GM23338 (cell line): ENCODE results near the gene TTLL5. TPM values are rescaled to one million over a fixed set of nuclear protein-coding genes. Genes with fewer than 3 reads are reported as not detected.

Experiments
- ATAC-seq: fragments of 200-7000 bp; cut with Tn5 transposase; 3 replicates; pipeline ENCODE4 v1.9.1; 2020
- DNase-seq: peaks from one replicate; pipeline ENCODE4 v3.0.0-alpha.2; 2015; ENCODE audit warnings: low spot score
- H2AFZ ChIP-seq: fragments of 200-600 bp; sonication (generic); 2 replicates; pipeline ENCODE4 v1.8.0; 2016; ENCODE audit warnings: antibody characterized with exemption, mild to moderate bottlenecking, moderate library complexity
- H3F3A ChIP-seq: fragments of 200-600 bp; sonication (generic); replicated peaks from 2 replicates; pipeline ENCODE4 v1.8.0; 2017; ENCODE audit warnings: antibody characterized with exemption, mixed run types, low read depth
- H3K27ac ChIP-seq: fragments of 200-600 bp; sonication (generic); 2 replicates; pipeline ENCODE4 v1.6.1; 2016; ENCODE audit warnings: low read depth
- H3K27me3 ChIP-seq: fragments of 200-600 bp; sonication (generic); 2 replicates; pipeline ENCODE4 v1.8.0; 2016; ENCODE audit warnings: mild to moderate bottlenecking, mixed run types, moderate library complexity; ENCODE audit not compliant: insufficient read depth
- H3K36me3 ChIP-seq: fragments of 200-600 bp; sonication (generic); 2 replicates; pipeline ENCODE4 v1.8.0; 2016; ENCODE audit warnings: mild to moderate bottlenecking; ENCODE audit not compliant: insufficient read depth
- H3K4me1 ChIP-seq: fragments of 200-600 bp; sonication (generic); 2 replicates; pipeline ENCODE4 v1.8.0; 2016; ENCODE audit warnings: mild to moderate bottlenecking, moderate library complexity; ENCODE audit not compliant: insufficient read depth
- H3K4me2 ChIP-seq: fragments of 200-600 bp; sonication (generic); 2 replicates; pipeline ENCODE4 v1.7.1; 2017; ENCODE audit warnings: mixed run types
- H3K4me3 ChIP-seq: fragments of 200-600 bp; sonication (generic); 2 replicates; pipeline ENCODE4 v1.6.1; 2016; ENCODE audit warnings: mixed run types
- H3K79me2 ChIP-seq: fragments of 200-600 bp; sonication (generic); replicated peaks from 2 replicates; pipeline ENCODE4 v1.8.0; 2017; ENCODE audit warnings: mild to moderate bottlenecking; ENCODE audit not compliant: insufficient read depth
- H3K9me2 ChIP-seq: fragments of 200-600 bp; sonication (generic); 2 replicates; pipeline ENCODE4 v1.8.0; 2017; ENCODE audit not compliant: insufficient read depth
- H4K20me1 ChIP-seq: fragments of 200-600 bp; sonication (generic); replicated peaks from 2 replicates; pipeline ENCODE4 v1.8.0; 2017; ENCODE audit warnings: mild to moderate bottlenecking; ENCODE audit not compliant: insufficient read depth
- H3K27ac Mint-ChIP-seq: 2 replicates; pipeline ENCODE4 v1.8.0; 2020; ENCODE audit warnings: inconsistent platforms, mild to moderate bottlenecking, moderate library complexity, mixed read lengths
- H3K27me3 Mint-ChIP-seq: 3 replicates; pipeline ENCODE4 v1.8.0; 2022; ENCODE audit warnings: low read depth, mild to moderate bottlenecking, moderate library complexity, mixed read lengths, inconsistent platforms; ENCODE audit not compliant: insufficient read depth, poor library complexity
- H3K36me3 Mint-ChIP-seq: 3 replicates; pipeline ENCODE4 v1.8.0; 2021; ENCODE audit warnings: low read depth, mild to moderate bottlenecking, inconsistent platforms, moderate library complexity, mixed read lengths
- H3K4me1 Mint-ChIP-seq: 3 replicates; pipeline ENCODE4 v1.8.0; 2020; ENCODE audit warnings: mild to moderate bottlenecking, inconsistent platforms, mixed read lengths
- H3K4me3 Mint-ChIP-seq: 3 replicates; pipeline ENCODE4 v1.8.0; 2021; ENCODE audit warnings: moderate library complexity, mild to moderate bottlenecking, inconsistent platforms, mixed read lengths
- H3K9me3 Mint-ChIP-seq: 3 replicates; pipeline ENCODE4 v1.8.0; 2020; ENCODE audit warnings: moderate library complexity, mild to moderate bottlenecking, inconsistent platforms, mixed read lengths
- CREB1 ChIP-seq: fragments of 250-450 bp; sonication (Bioruptor Pico); IDR thresholded peaks from 2 replicates; pipeline ENCODE4 v1.5.0; 2020; ENCODE audit warnings: low read depth, mild to moderate bottlenecking, moderate library complexity
- CTCF ChIP-seq, 2 experiments: fragments of 200-600 bp in 1 of 2; sonication (generic) in 1 of 2; conservative IDR thresholded peaks; 2 replicates each; pipeline versions ENCODE4 v1.5.1 to v1.6.1; 2016 to 2017; ENCODE audit warnings: antibody characterized with exemption in 2 of 2, low read depth in 2 of 2, mild to moderate bottlenecking in 2 of 2, moderate library complexity in 1 of 2
- EZH2 ChIP-seq: fragments of 200-600 bp; sonication (generic); IDR thresholded peaks from one replicate; pipeline ENCODE4 v1.8.0; 2017; ENCODE audit warnings: antibody characterized with exemption, mild to moderate bottlenecking, low read depth; ENCODE audit not compliant: unreplicated experiment
- EZH2phosphoT487 ChIP-seq: fragments of 200-600 bp; sonication (generic); IDR thresholded peaks from one replicate; pipeline ENCODE4 v1.8.1; 2018; ENCODE audit warnings: antibody characterized with exemption; ENCODE audit not compliant: unreplicated experiment
- JUNB ChIP-seq: IDR thresholded peaks from one replicate; pipeline ENCODE4 v1.6.1; 2016; ENCODE audit warnings: antibody characterized with exemption; ENCODE audit not compliant: unreplicated experiment
- NANOG ChIP-seq: IDR thresholded peaks from 2 replicates; pipeline ENCODE4 v1.6.1; 2016; ENCODE audit warnings: antibody characterized with exemption, borderline replicate concordance
- POLR2AphosphoS5 ChIP-seq: IDR thresholded peaks from 2 replicates; pipeline ENCODE4 v1.6.1; 2016; ENCODE audit warnings: antibody characterized with exemption, low read depth
- STAT1 ChIP-seq: IDR thresholded peaks from one replicate; pipeline ENCODE4 v1.6.1; 2016; ENCODE audit warnings: antibody characterized with exemption; ENCODE audit not compliant: unreplicated experiment
- ZNF114 ChIP-seq: fragments of 250-450 bp; sonication (Bioruptor Pico); IDR thresholded peaks from 2 replicates; pipeline ENCODE4 v1.5.0; 2020; ENCODE audit warnings: mild to moderate bottlenecking, moderate library complexity
- ZNF331 ChIP-seq: fragments of 250-450 bp; sonication (Bioruptor Pico); IDR thresholded peaks from 2 replicates; pipeline ENCODE4 v1.5.0; 2020; ENCODE audit warnings: low read depth, mild to moderate bottlenecking, moderate library complexity
- ZNF462 ChIP-seq: fragments of 250-450 bp; sonication (Bioruptor Pico); IDR thresholded peaks from 2 replicates; pipeline ENCODE4 v1.5.0; 2020; ENCODE audit warnings: mild to moderate bottlenecking, moderate library complexity
- polyA plus RNA-seq: library from polyadenylated mRNA; unstranded; fragments of >200 nt; fragmentation: Nextera tagmentation; extraction: Ambion mirVana; gene quantifications from 2 replicates; pipeline ENCODE4 v1.2.1, GENCODE V29; 2016
- total RNA-seq: library from RNA; depleted of rRNA; stranded (reverse); fragments of >200 nt; shearing (Covaris generic); gene quantifications from 2 replicates; pipeline ENCODE4 v1.2.3, GENCODE V29; 2014
- TF ChIP-seq, protein P1 (sequence below): IDR thresholded peaks from 2 replicates; pipeline ENCODE4 v1.6.1; 2016; ENCODE audit warnings: antibody characterized with exemption
- TF ChIP-seq, protein P2 (sequence below): IDR thresholded peaks from one replicate; pipeline ENCODE4 v1.6.1; 2018; ENCODE audit warnings: antibody characterized with exemption; ENCODE audit not compliant: unreplicated experiment

TTLL5 gene
- total and polyA plus RNA-seq, 2 experiments from 2014 or later = 33.5 to 35.4 TPM

DNA sequence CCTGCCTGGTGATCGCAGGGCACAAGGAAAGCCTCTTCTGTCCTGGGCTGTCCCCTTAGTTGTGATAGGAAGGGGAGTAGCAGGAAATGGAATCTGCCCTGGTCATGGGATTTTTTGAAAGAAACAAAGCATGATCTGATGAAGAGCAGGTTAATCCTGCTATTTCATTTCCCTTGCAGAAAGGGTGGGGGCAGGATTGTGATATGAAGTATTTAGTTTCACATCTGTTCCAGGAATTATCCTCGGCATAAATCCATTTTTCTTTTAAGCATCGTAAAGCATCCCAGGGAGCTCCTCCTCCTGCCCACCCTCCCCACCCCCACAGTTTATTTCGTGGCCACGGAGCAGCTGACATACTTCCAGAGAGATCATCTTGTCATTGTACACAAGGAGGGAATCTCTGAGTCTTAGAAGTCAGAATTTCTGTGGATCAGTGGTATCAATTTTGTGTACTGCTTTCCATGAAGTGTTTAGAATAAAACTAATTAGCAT is 267.7 kb downstream of the TTLL5 start:
- no peak for ATAC-seq
- no peak overlapping the region for H3K4me3 ChIP-seq

More for the DNA sequence above, 267.7 kb downstream of the TTLL5 start:
- Histone ChIP-seq H3K4me1 (0 out of 2 replicates have a peak, but pooled peaks cover 3% of the 10 kb centered on the region), H3K27ac (peak overlapping the region; percentile 78; the same call in 1 of the 2 replicates), H3K4me2 (no peak overlapping the region), H3K79me2 (no peaks in the 10 kb centered on the region), H3F3A (no peaks in the 10 kb centered on the region), H3K27me3 (no peaks in the 10 kb centered on the region), H3K9me2 (no peaks in the 10 kb centered on the region), H4K20me1 (no peaks in the 10 kb centered on the region; the same call in none of the 2 replicates), H3K36me3 (no peaks in the 10 kb centered on the region), H2AFZ (no peak overlapping the region)
- Mint-ChIP-seq H3K4me3 (no peak overlapping the region), H3K36me3 (peaks cover 6% of the 10 kb centered on the region), H3K27me3 (no peaks in the 10 kb centered on the region), H3K4me1 (peaks cover 5% of the 10 kb centered on the region), H3K9me3 (peaks cover 6% of the 10 kb centered on the region; the same call in 1 of the 3 replicates), H3K27ac (0 out of 2 replicates have a peak overlapping the region, but pooled peaks have one; percentile 8)
- TF ChIP-seq POLR2AphosphoS5 (no peak), EZH2 (no peak), ZNF331 (CRISPR knock-in tag) (no peak), ZNF114 (CRISPR knock-in tag) (no peak), EZH2phosphoT487 (no peak), CTCF (conservative IDR thresholded peaks at IDR 0.05; ENCODE audit: low read depth in 2 of 2) (no peak), ZNF462 (CRISPR knock-in tag) (no peak), STAT1 (no peak), NANOG (no peak), CREB1 (CRISPR knock-in tag) (no peak), JUNB (no peak)
- TF ChIP-seq, protein P1, sequence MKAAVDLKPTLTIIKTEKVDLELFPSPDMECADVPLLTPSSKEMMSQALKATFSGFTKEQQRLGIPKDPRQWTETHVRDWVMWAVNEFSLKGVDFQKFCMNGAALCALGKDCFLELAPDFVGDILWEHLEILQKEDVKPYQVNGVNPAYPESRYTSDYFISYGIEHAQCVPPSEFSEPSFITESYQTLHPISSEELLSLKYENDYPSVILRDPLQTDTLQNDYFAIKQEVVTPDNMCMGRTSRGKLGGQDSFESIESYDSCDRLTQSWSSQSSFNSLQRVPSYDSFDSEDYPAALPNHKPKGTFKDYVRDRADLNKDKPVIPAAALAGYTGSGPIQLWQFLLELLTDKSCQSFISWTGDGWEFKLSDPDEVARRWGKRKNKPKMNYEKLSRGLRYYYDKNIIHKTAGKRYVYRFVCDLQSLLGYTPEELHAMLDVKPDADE = no peak
- TF ChIP-seq, protein P2, sequence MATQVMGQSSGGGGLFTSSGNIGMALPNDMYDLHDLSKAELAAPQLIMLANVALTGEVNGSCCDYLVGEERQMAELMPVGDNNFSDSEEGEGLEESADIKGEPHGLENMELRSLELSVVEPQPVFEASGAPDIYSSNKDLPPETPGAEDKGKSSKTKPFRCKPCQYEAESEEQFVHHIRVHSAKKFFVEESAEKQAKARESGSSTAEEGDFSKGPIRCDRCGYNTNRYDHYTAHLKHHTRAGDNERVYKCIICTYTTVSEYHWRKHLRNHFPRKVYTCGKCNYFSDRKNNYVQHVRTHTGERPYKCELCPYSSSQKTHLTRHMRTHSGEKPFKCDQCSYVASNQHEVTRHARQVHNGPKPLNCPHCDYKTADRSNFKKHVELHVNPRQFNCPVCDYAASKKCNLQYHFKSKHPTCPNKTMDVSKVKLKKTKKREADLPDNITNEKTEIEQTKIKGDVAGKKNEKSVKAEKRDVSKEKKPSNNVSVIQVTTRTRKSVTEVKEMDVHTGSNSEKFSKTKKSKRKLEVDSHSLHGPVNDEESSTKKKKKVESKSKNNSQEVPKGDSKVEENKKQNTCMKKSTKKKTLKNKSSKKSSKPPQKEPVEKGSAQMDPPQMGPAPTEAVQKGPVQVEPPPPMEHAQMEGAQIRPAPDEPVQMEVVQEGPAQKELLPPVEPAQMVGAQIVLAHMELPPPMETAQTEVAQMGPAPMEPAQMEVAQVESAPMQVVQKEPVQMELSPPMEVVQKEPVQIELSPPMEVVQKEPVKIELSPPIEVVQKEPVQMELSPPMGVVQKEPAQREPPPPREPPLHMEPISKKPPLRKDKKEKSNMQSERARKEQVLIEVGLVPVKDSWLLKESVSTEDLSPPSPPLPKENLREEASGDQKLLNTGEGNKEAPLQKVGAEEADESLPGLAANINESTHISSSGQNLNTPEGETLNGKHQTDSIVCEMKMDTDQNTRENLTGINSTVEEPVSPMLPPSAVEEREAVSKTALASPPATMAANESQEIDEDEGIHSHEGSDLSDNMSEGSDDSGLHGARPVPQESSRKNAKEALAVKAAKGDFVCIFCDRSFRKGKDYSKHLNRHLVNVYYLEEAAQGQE = no peak
- no peak for DNase-seq
